Stimulated activated CD8-positive, alpha-beta memory T cell treated with anti-CD3 and anti-CD28 coated beads, Interleukin-4, amount 100 ng/mL, for 1 hour (primary cell): Measurements from ENCODE around the gene SIRT3.
"Not testable (repeated sequence)": the region's sequence is repeated elsewhere in the genome, so short reads cannot be mapped to it uniquely, and the experiment has no call there.

Experiments
- DNase-seq, 2 donors: peaks; one replicate each; pipeline ENCODE4 v3.0.0-alpha.2; 2020; ENCODE audit warnings: low read depth in 2 of 2, low spot score in 1 of 2

The SIRT3 gene

DNA sequence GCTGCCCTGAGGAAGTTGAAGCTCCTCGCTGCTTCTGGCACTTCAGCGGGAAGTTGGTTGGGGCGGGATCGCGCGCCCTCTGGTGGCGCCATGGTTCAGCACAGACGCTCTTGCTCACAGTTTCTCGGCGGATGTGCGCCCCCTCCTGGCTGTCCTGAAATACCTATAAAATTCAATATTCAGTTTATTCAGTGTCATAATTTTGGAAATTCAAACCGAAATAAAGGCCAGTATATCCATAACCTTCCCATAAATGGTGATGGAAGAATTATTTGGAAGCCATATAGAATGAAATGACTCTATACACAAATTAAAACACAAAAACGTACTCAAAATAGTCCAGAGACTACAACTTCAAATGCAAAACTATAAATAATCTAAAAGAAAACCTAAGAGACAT lies 55.9 kb downstream of the SIRT3 start:
- DNase-seq = not testable (repeated sequence)
